HG03045 (cell line): ENCODE measurements around the gene SAMD3.
A peak's percentile ranks its signal among the peaks of the same experiment; 100 is the strongest.
"Not testable (repeated sequence)": the region's sequence is repeated elsewhere in the genome, so short reads cannot be mapped to it uniquely, and the experiment has no call there.

ENCODE experiments used
- ATAC-seq: cut with Tn5 transposase; IDR thresholded peaks from one replicate; pipeline ENCODE4 v1.9.1; 2021; ENCODE audit warnings: mild to moderate bottlenecking, moderate library complexity; ENCODE audit not compliant: unreplicated experiment

Gene SAMD3

GRCh38 chr6:130212215-130212874 is 10.4 kb downstream of the SAMD3 start:
- no peak for ATAC-seq

- no peak for ATAC-seq
Observed at GRCh38 chr6:130211691-130212090, 11.1 kb downstream of the SAMD3 start.

- ATAC-seq = no peak
Observed at GRCh38 chr6:130207979-130208649, 14.6 kb downstream of the SAMD3 start.

- no peak for ATAC-seq
Observed at GRCh38 chr6:130206479-130206878, 16.3 kb downstream of the SAMD3 start.

- ATAC-seq = no peak
Observed at GRCh38 chr6:130204322-130204721, 18.4 kb downstream of the SAMD3 start.

- no peak for ATAC-seq
Observed at GRCh38 chr6:130203370-130203769, 19.4 kb downstream of the SAMD3 start.

- peak; percentile 92 for ATAC-seq
Observed at GRCh38 chr6:130202782-130203181, 20.0 kb downstream of the SAMD3 start.

GRCh38 chr6:130200020-130200419 is 22.7 kb downstream of the SAMD3 start:
- ATAC-seq = no peak

- no peak for ATAC-seq
Observed at GRCh38 chr6:130198483-130199035, 24.2 kb downstream of the SAMD3 start.

- ATAC-seq = not testable (repeated sequence)
Observed at GRCh38 chr6:130197816-130198482, 24.8 kb downstream of the SAMD3 start.

GRCh38 chr6:130194434-130194833 is 28.3 kb downstream of the SAMD3 start:
- ATAC-seq = not testable (repeated sequence)

- ATAC-seq = no peak
Observed at GRCh38 chr6:130190701-130191690, 31.8 kb downstream of the SAMD3 start.

- ATAC-seq = no peak
Observed at GRCh38 chr6:130189531-130190397, 33.0 kb downstream of the SAMD3 start.

GRCh38 chr6:130188207-130188899 is 34.4 kb downstream of the SAMD3 start:
- no peak for ATAC-seq

- no peak for ATAC-seq
Observed at GRCh38 chr6:130187335-130188206, 35.2 kb downstream of the SAMD3 start.

- ATAC-seq = no peak
Observed at GRCh38 chr6:130185658-130186057, 37.1 kb downstream of the SAMD3 start.

GRCh38 chr6:130183271-130184222 is 39.2 kb downstream of the SAMD3 start:
- ATAC-seq = no peak
